HCT116 (cell line): ENCODE measurements around the gene MFAP3L. TPM values are rescaled to one million over a fixed set of nuclear protein-coding genes. Genes with fewer than 3 reads are reported as not detected.

Experiments used
- ATAC-seq: fragments of 200-7000 bp; cut with Tn5 transposase; 2 replicates; pipeline ENCODE4 v1.9.1; 2020; ENCODE audit warnings: mild to moderate bottlenecking, moderate library complexity
- BruUV-seq: library from RNA; stranded (reverse); fragments of 400-500 nt; replicated peaks from 2 replicates; lab custom pipeline; 2021; lab: Mats Ljungman, UMichigan
- CTCF ChIA-PET: fragments of 300-600 bp; sonication (Branson Sonifier 250); formaldehyde crosslinking; loops from one replicate; lab custom pipeline; 2021; ENCODE audit warnings: antibody characterized with exemption; lab: Charles Lee
- POLR2A ChIA-PET: fragments of 300-600, 350-600 bp; sonication (Branson Sonifier 250); formaldehyde crosslinking; loops from one replicate; lab custom pipeline; 2021; ENCODE audit warnings: antibody characterized with exemption; lab: Charles Lee
- RAD21 ChIA-PET, 2 experiments: fragments of 300-600 bp; sonication (Branson Sonifier 250); formaldehyde crosslinking; loops; one replicate each; lab custom pipeline; 2023; ENCODE audit warnings: low total read pairs in 2 of 2; ENCODE audit not compliant: uncharacterized antibody in 2 of 2, unreplicated experiment in 2 of 2, low non-redundant PET in 1 of 2; lab: Charles Lee
- DNase-seq: peaks from one replicate; pipeline ENCODE4 v3.0.0-alpha.2; 2010; ENCODE audit warnings: low read depth, low spot score
- H2AFZ ChIP-seq: fragments of 200-600 bp; shearing (Covaris generic), sonication (generic); 2 replicates; pipeline ENCODE4 v1.6.1; 2017; ENCODE audit warnings: low read depth, mixed run types, mixed read lengths, antibody characterized with exemption, low read length; ENCODE audit not compliant: poor library complexity, severe bottlenecking
- H3K27ac ChIP-seq: 2 replicates; pipeline ENCODE4 v1.5.1; 2012; ENCODE audit warnings: low read depth, low read length
- H3K27me3 ChIP-seq: fragments of 200-600 bp; sonication (generic); 2 replicates; pipeline ENCODE4 v1.6.1; 2016; ENCODE audit warnings: mixed run types, low read length, mixed read lengths; ENCODE audit not compliant: insufficient read depth
- H3K36me3 ChIP-seq, 2 experiments: fragments of 200-500 bp in 1 of 2; fragments of 200-600 bp in 1 of 2; sonication (Bioruptor generic) in 1 of 2; sonication (generic) in 1 of 2; 2 replicates each; pipeline versions ENCODE4 v1.5.1 to v1.6.1; 2014 to 2016; ENCODE audit warnings: low read length in 2 of 2, inconsistent platforms in 1 of 2, mixed read lengths in 1 of 2, mixed run types in 1 of 2; ENCODE audit not compliant: insufficient read depth in 2 of 2, control insufficient read depth in 1 of 2
- H3K4me1 ChIP-seq, 2 experiments: fragments of 200-600 bp in 1 of 2; sonication (generic) in 1 of 2; 2 replicates each; pipeline versions ENCODE4 v1.5.1 to v1.6.1; 2012 to 2017; ENCODE audit warnings: low read length in 2 of 2, inconsistent platforms in 1 of 2, mild to moderate bottlenecking in 1 of 2, mixed read lengths in 1 of 2, mixed run types in 1 of 2, moderate library complexity in 1 of 2; ENCODE audit not compliant: insufficient read depth in 2 of 2, control insufficient read depth in 1 of 2
- H3K4me2 ChIP-seq: fragments of 200-600 bp; sonication (generic); 2 replicates; pipeline ENCODE4 v1.6.1; 2017; ENCODE audit warnings: mixed run types, low read length, mixed read lengths
- H3K4me3 ChIP-seq, 2 experiments: fragments of 200-600 bp in 1 of 2; sonication (generic) in 1 of 2; replicated peaks in 1 of 2; 2 replicates each; pipeline ENCODE4 v1.5.1; 2011 to 2016; ENCODE audit warnings: low read length in 2 of 2, control low read depth in 1 of 2, low read depth in 1 of 2, mild to moderate bottlenecking in 1 of 2, mixed read lengths in 1 of 2, mixed run types in 1 of 2
- H3K79me2 ChIP-seq: fragments of 200-600 bp; sonication (generic); 2 replicates; pipeline ENCODE4 v1.6.1; 2017; ENCODE audit warnings: mild to moderate bottlenecking, mixed run types, low read length, moderate library complexity, mixed read lengths; ENCODE audit not compliant: insufficient read depth
- H3K9ac ChIP-seq: fragments of 200-600 bp; sonication (generic); 2 replicates; pipeline ENCODE4 v1.6.1; 2016; ENCODE audit warnings: low read length, mixed read lengths
- H3K9me2 ChIP-seq: fragments of 200-600 bp; sonication (generic), shearing (Covaris generic); 2 replicates; pipeline ENCODE4 v1.6.1; 2017; ENCODE audit warnings: mixed run types, mild to moderate bottlenecking, moderate library complexity; ENCODE audit not compliant: insufficient read depth
- H3K9me3 ChIP-seq, 2 experiments: fragments of 200-500 bp in 1 of 2; fragments of 200-600 bp in 1 of 2; sonication (Bioruptor generic) in 1 of 2; sonication (generic) in 1 of 2; 2 replicates each; pipeline ENCODE4 v1.6.1; 2014 to 2017; ENCODE audit warnings: low read length in 2 of 2, mixed read lengths in 2 of 2, inconsistent platforms in 1 of 2, low read depth in 1 of 2, mild to moderate bottlenecking in 1 of 2, mixed run types in 1 of 2, moderate library complexity in 1 of 2; ENCODE audit not compliant: control insufficient read depth in 1 of 2, insufficient read depth in 1 of 2
- H4K20me1 ChIP-seq: fragments of 200-600 bp; sonication (generic), shearing (Covaris generic); 2 replicates; pipeline ENCODE4 v1.6.1; 2017; ENCODE audit warnings: mixed run types, mild to moderate bottlenecking, moderate library complexity; ENCODE audit not compliant: insufficient read depth
- CBX3 ChIP-seq: IDR thresholded peaks from 2 replicates; pipeline ENCODE4 v1.6.1; 2012; ENCODE audit warnings: low read depth
- EGR1 ChIP-seq: IDR thresholded peaks from 2 replicates; pipeline ENCODE4 v1.6.1; 2012; ENCODE audit warnings: low read depth
- JUND ChIP-seq: IDR thresholded peaks from 2 replicates; pipeline ENCODE4 v1.6.1; 2012
- RAD21 ChIP-seq: IDR thresholded peaks from 2 replicates; pipeline ENCODE4 v1.6.1; 2012; ENCODE audit warnings: low read depth, mild to moderate bottlenecking
- ZFX ChIP-seq: fragments of 450-650 bp; IDR thresholded peaks from 2 replicates; pipeline ENCODE4 v1.6.1; 2017
- intact Hi-C: fragments of 100-400 bp; cut with micrococcal nuclease; formaldehyde crosslinking; loops from 2 replicates; pipeline ENCODE4 v1.10.0; 2022
- total RNA-seq: library from RNA; stranded (reverse); gene quantifications from one replicate; pipeline ENCODE4 v1.2.1, GENCODE V29; 2021; ENCODE audit not compliant: unreplicated experiment
- TF ChIP-seq, protein P1 (sequence below): IDR thresholded peaks from 2 replicates; pipeline ENCODE4 v1.6.1; 2011; ENCODE audit warnings: mild to moderate bottlenecking, low read length, moderate library complexity; ENCODE audit not compliant: insufficient replicate concordance; ENCODE audit errors: extremely low read depth
- TF ChIP-seq, protein P2 (sequence below): IDR thresholded peaks from 2 replicates; pipeline ENCODE4 v1.6.1; 2012; ENCODE audit warnings: low read depth
- TF ChIP-seq, protein P3 (sequence below), 3 experiments: fragments of 200-600 bp in 1 of 3; sonication (generic) in 1 of 3; IDR thresholded peaks in 2 of 3; conservative IDR thresholded peaks in 1 of 3; 2 replicates each; pipeline ENCODE4 v1.5.1; 2012 to 2017; ENCODE audit warnings: low read depth in 2 of 3, low read length in 2 of 3, antibody characterized with exemption in 1 of 3, borderline replicate concordance in 1 of 3, control low read depth in 1 of 3, mild to moderate bottlenecking in 1 of 3, mixed read lengths in 1 of 3, mixed run types in 1 of 3, moderate library complexity in 1 of 3; ENCODE audit not compliant: insufficient read depth in 1 of 3

MFAP3L gene
- total RNA-seq, 1 experiment from 2014 or later = 8.4 TPM

DNA sequence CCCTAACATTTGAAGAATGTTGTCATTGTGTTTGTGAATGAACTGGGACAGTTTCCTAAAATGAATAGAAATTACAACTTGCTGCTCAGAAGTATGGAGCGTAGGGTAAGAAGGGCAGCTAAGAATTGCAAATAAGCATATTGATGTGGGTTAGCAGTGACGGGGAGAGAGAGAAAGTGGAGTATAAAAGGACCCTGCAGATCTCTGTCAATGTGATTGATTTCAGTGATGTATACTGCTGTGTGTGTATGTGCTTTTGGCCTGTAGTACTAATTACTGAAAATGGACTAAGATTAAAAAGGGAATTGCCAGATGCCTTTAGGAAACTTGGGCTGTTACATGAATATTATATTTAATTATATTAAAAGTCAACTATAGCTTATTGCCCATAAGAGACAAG, 7.8 kb upstream of the MFAP3L start:
- Histone ChIP-seq H3K9me3 (no peaks in the 10 kb centered on the region), H3K4me2 (no peak overlapping the region), H3K9ac (no peak overlapping the region), H3K27me3 (no peaks in the 10 kb centered on the region), H3K79me2 (no peaks in the 10 kb centered on the region), H4K20me1 (no peaks in the 10 kb centered on the region)
- ChIA-PET POLR2A (no interaction called here), RAD21 (no interaction called here)
- BruUV-seq = no TSS peak
- DNase-seq = no peak
- ATAC-seq = no peak
- TF ChIP-seq, protein P1, sequence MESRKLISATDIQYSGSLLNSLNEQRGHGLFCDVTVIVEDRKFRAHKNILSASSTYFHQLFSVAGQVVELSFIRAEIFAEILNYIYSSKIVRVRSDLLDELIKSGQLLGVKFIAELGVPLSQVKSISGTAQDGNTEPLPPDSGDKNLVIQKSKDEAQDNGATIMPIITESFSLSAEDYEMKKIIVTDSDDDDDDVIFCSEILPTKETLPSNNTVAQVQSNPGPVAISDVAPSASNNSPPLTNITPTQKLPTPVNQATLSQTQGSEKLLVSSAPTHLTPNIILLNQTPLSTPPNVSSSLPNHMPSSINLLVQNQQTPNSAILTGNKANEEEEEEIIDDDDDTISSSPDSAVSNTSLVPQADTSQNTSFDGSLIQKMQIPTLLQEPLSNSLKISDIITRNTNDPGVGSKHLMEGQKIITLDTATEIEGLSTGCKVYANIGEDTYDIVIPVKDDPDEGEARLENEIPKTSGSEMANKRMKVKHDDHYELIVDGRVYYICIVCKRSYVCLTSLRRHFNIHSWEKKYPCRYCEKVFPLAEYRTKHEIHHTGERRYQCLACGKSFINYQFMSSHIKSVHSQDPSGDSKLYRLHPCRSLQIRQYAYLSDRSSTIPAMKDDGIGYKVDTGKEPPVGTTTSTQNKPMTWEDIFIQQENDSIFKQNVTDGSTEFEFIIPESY = no peak
- no peak for TF ChIP-seq RAD21
- TF ChIP-seq, protein P2, sequence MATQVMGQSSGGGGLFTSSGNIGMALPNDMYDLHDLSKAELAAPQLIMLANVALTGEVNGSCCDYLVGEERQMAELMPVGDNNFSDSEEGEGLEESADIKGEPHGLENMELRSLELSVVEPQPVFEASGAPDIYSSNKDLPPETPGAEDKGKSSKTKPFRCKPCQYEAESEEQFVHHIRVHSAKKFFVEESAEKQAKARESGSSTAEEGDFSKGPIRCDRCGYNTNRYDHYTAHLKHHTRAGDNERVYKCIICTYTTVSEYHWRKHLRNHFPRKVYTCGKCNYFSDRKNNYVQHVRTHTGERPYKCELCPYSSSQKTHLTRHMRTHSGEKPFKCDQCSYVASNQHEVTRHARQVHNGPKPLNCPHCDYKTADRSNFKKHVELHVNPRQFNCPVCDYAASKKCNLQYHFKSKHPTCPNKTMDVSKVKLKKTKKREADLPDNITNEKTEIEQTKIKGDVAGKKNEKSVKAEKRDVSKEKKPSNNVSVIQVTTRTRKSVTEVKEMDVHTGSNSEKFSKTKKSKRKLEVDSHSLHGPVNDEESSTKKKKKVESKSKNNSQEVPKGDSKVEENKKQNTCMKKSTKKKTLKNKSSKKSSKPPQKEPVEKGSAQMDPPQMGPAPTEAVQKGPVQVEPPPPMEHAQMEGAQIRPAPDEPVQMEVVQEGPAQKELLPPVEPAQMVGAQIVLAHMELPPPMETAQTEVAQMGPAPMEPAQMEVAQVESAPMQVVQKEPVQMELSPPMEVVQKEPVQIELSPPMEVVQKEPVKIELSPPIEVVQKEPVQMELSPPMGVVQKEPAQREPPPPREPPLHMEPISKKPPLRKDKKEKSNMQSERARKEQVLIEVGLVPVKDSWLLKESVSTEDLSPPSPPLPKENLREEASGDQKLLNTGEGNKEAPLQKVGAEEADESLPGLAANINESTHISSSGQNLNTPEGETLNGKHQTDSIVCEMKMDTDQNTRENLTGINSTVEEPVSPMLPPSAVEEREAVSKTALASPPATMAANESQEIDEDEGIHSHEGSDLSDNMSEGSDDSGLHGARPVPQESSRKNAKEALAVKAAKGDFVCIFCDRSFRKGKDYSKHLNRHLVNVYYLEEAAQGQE = no peak
- TF ChIP-seq, protein P3, sequence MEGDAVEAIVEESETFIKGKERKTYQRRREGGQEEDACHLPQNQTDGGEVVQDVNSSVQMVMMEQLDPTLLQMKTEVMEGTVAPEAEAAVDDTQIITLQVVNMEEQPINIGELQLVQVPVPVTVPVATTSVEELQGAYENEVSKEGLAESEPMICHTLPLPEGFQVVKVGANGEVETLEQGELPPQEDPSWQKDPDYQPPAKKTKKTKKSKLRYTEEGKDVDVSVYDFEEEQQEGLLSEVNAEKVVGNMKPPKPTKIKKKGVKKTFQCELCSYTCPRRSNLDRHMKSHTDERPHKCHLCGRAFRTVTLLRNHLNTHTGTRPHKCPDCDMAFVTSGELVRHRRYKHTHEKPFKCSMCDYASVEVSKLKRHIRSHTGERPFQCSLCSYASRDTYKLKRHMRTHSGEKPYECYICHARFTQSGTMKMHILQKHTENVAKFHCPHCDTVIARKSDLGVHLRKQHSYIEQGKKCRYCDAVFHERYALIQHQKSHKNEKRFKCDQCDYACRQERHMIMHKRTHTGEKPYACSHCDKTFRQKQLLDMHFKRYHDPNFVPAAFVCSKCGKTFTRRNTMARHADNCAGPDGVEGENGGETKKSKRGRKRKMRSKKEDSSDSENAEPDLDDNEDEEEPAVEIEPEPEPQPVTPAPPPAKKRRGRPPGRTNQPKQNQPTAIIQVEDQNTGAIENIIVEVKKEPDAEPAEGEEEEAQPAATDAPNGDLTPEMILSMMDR (IDR thresholded peaks at IDR 0.05 in 2 of 3, conservative IDR thresholded peaks at IDR 0.05 in 1 of 3; ENCODE audit: borderline replicate concordance in 1 of 3, insufficient read depth in 1 of 3, low read depth in 2 of 3, low read length in 2 of 3) = no peak
- no peak for TF ChIP-seq CBX3
- no peak for TF ChIP-seq ZFX
- TF ChIP-seq EGR1 = no peak
- TF ChIP-seq JUND = no peak
- TF ChIP-seq, all 23 proteins: peak for 0
- Histone ChIP-seq H3K36me3 (no peaks in the 10 kb centered on the region), H2AFZ (no peak overlapping the region), H3K4me1 (no peaks in the 10 kb centered on the region), H3K27ac (no peak overlapping the region), H3K4me3 (no peak overlapping the region), H3K9me2 (no peaks in the 10 kb centered on the region)
- CTCF ChIA-PET = no interaction called here
- intact Hi-C loops = no loop called here
